ENCODE measurements around the gene PUM2. TPM values are rescaled to one million over a fixed set of nuclear protein-coding genes. Genes with fewer than 3 reads are reported as not detected.

PUM2 gene
- total RNA-seq, 4 donors from 2014 or later = 61.2 to 88.3 (median 74.8) TPM

GRCh38 chr2:20219763-20220380 is 130.8 kb downstream of the PUM2 start:
- Histone ChIP-seq H3K36me3 (no peaks in the 10 kb centered on the region), H3K4me1 (peaks cover 0 to 48% (median 12%) of the 10 kb centered on the region in 4 donors), H3K27ac (peak overlapping the region in 1 of 4 donors; percentile 90), H3K9me3 (no peaks in the 10 kb centered on the region), H3K4me3 (no peak overlapping the region), H3K27me3 (no peaks in the 10 kb centered on the region)
- TF ChIP-seq CTCF (IDR thresholded peaks at IDR 0.05) (no peak), POLR2A (IDR thresholded peaks at IDR 0.05) (no peak)
- DNase-seq = no peak

- Histone ChIP-seq H3K9me3 (no peaks in the 10 kb centered on the region), H3K4me3 (no peak overlapping the region), H3K27ac (peak overlapping the region in 1 of 4 donors; percentile 90), H3K27me3 (no peaks in the 10 kb centered on the region), H3K4me1 (peaks cover 0 to 60% (median 9%) of the 10 kb centered on the region in 4 donors), H3K36me3 (no peaks in the 10 kb centered on the region)
- TF ChIP-seq POLR2A (IDR thresholded peaks at IDR 0.05) (no peak), CTCF (IDR thresholded peaks at IDR 0.05) (no peak)
- DNase-seq = peak in 1 of 3 donors; percentile 24
Observed at GRCh38 chr2:20218331-20219320, 132.0 kb downstream of the PUM2 start.

DNA sequence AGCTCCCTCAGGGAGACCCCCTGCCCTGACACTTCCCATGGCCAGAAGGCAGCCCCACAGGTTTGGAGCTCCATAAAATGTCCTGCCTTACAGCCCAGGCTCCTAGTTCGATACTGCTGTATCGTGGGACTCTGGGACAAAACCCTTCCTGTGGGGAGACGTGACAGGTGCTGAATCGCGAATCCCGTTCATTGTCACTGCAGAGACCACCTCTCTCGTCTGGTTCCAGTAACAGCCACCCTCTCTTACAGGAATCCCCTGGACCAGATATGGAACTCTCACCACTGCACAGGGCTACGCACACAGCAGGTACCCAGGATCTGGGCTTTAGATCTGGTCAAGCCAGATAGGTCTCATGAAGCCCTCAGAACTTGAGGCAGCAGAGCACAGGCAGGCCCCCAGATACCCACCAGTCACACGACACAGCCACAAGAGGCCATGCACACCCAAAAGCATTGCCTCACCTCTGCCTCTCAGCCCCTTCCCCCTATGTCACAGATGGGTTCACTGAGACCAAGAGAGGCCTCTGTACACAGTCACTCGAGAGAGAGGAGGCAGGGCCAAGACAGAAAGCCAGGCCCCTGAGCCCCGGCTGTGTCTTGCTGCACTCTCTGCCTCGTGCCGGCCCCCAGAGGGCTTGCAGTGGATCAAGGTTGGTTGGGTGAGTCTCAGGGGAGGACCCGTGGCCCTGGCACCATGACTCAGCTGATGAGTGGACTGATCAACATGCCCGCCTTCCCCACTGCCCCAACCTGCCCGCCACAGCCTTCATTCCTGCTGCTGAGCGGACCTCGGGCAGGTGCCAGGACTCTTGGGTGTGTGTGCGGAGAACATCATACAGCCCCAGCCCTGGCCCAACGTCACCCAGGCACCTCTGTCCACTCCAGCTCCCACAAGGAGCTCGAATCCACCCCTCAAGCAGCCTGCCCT is 133.3 kb downstream of the PUM2 start:
- peak overlapping the region in 1 of 4 donors; percentile 90 for H3K27ac ChIP-seq
- TF ChIP-seq POLR2A (IDR thresholded peaks at IDR 0.05) (no peak), CTCF (IDR thresholded peaks at IDR 0.05) (no peak)
- H3K4me3 ChIP-seq = no peak overlapping the region
- no peaks in the 10 kb centered on the region for H3K27me3 ChIP-seq
- H3K9me3 ChIP-seq = no peaks in the 10 kb centered on the region
- DNase-seq = peak in 1 of 3 donors; percentile 66
- H3K4me1 ChIP-seq = peaks cover 0 to 60% (median 9%) of the 10 kb centered on the region in 4 donors
- H3K36me3 ChIP-seq = no peaks in the 10 kb centered on the region

DNA sequence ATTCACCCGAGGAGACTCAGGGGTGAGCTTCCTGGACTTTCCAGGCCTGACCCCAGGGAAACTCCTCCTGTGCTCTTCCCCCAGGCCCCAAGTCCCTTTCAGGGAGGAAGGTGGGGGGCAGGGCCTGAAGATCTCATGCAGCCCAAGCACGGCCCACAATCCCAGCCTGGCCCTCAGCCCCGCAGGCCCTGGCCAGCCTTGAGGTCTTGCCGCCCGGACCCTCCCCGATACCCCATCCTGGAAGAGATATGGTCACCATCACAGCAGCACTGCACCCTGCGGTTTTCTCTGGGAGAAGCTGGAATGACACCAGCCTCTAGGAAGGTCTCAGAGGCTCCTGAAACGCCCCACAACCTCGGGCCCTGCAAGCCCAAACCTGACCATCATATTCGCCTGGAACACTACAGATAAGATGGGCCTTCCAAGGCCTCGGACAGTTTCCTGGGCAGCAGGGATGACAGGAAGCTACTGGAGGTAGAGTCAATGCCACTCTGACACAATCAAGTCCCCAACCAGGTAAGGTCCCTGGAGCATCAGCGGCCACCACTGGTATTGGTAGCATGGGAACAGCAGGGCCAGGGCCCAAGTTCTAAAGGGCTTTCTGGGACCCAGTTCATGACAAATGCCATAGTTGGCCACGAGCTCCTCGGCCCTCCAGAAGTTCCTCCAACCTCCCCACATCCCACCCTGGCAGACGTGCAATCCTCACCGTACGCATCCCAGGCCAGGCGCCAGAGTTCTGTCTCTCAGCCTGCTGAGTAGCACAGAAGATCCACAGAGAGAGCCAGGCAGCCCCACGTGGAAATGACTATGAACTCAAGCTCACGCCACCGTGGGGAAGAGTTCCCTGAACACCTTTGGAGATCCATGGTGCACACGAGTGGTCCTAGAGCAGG is 134.3 kb downstream of the PUM2 start:
- no peak for TF ChIP-seq CTCF (IDR thresholded peaks at IDR 0.05)
- TF ChIP-seq POLR2A (IDR thresholded peaks at IDR 0.05) = no peak
- H3K9me3 ChIP-seq = no peaks in the 10 kb centered on the region
- peaks cover 0 to 51% (median 9%) of the 10 kb centered on the region in 4 donors for H3K4me1 ChIP-seq
- H3K27ac ChIP-seq = peak overlapping the region in 3 of 4 donors; percentile 65 to 90 (median 80)
- H3K27me3 ChIP-seq = no peaks in the 10 kb centered on the region
- no peak overlapping the region for H3K4me3 ChIP-seq
- no peaks in the 10 kb centered on the region for H3K36me3 ChIP-seq
- DNase-seq = peak in 1 of 3 donors; percentile 49
